ENCODE measurements around the gene DCLK1. TPM values are rescaled to one million over a fixed set of nuclear protein-coding genes. Genes with fewer than 3 reads are reported as not detected.
"Not testable (repeated sequence)": the region's sequence is repeated elsewhere in the genome, so short reads cannot be mapped to it uniquely, and the experiment has no call there.

DCLK1 gene
- total RNA-seq, 1 donor from 2014 or later: 7.9 TPM

DNA sequence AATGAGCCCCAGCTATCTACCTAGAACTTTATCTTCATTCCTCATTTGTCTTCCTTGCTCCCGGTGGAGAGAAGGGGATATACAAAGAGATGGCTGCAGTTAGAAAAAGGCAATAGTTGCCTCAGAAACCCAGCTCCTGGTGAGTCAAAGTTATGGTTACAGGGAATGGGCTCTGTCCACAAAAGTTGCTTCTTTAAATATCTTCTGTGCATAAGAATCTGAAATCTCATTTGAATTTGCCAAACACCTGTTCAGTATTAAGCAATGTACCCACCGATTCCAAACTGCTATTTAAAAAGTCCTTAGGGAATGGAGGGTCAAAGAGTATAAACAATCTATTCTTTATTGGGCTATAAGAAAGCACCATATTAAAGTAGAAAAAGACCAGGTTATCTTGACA is 48.4 kb downstream of the DCLK1 start:
- TF ChIP-seq, protein P1, sequence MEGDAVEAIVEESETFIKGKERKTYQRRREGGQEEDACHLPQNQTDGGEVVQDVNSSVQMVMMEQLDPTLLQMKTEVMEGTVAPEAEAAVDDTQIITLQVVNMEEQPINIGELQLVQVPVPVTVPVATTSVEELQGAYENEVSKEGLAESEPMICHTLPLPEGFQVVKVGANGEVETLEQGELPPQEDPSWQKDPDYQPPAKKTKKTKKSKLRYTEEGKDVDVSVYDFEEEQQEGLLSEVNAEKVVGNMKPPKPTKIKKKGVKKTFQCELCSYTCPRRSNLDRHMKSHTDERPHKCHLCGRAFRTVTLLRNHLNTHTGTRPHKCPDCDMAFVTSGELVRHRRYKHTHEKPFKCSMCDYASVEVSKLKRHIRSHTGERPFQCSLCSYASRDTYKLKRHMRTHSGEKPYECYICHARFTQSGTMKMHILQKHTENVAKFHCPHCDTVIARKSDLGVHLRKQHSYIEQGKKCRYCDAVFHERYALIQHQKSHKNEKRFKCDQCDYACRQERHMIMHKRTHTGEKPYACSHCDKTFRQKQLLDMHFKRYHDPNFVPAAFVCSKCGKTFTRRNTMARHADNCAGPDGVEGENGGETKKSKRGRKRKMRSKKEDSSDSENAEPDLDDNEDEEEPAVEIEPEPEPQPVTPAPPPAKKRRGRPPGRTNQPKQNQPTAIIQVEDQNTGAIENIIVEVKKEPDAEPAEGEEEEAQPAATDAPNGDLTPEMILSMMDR (IDR thresholded peaks at IDR 0.05): no peak
- Mint-ChIP-seq H3K4me3 (ENCODE audit: unreplicated experiment) (no peak overlapping the region), H3K9me3 (ENCODE audit: low read depth) (peaks cover 4% of the 10 kb centered on the region), H3K36me3 (ENCODE audit: low read depth) (peaks cover 2% of the 10 kb centered on the region), H3K27me3 (ENCODE audit: low read depth) (peaks cover 26% of the 10 kb centered on the region), H3K27ac (ENCODE audit: unreplicated experiment) (no peak overlapping the region), H3K4me1 (ENCODE audit: low read depth) (no peaks in the 10 kb centered on the region)
- DNase-seq (ENCODE audit: low spot score): no peak

DNA sequence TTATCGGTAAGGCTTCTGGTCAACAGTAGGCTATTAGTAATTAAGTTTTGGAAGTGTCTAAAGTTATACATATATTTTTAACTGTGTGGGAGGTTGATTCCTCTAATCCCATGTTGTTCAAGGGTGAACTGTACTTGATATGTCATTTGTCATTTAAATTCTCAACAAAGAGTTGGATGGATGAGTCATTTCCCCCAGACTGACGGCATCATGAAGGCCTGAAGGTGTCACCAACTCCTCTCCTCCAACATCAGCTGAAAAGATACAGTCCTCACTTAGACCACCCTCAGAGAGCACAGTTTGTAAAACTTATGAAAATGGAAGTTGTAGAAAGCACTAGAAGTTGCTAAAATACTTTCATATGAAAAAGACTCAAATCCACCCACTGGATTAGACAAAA is 48.8 kb downstream of the DCLK1 start:
- Mint-ChIP-seq H3K9me3 (ENCODE audit: low read depth) (peaks cover 4% of the 10 kb centered on the region), H3K27me3 (ENCODE audit: low read depth) (peaks cover 22% of the 10 kb centered on the region), H3K4me3 (ENCODE audit: unreplicated experiment) (no peak overlapping the region), H3K4me1 (ENCODE audit: low read depth) (no peaks in the 10 kb centered on the region), H3K36me3 (ENCODE audit: low read depth) (peaks cover 2% of the 10 kb centered on the region), H3K27ac (ENCODE audit: unreplicated experiment) (no peak overlapping the region)
- TF ChIP-seq, protein P1 (IDR thresholded peaks at IDR 0.05): no peak
- no peak for DNase-seq (ENCODE audit: low spot score)

DNA sequence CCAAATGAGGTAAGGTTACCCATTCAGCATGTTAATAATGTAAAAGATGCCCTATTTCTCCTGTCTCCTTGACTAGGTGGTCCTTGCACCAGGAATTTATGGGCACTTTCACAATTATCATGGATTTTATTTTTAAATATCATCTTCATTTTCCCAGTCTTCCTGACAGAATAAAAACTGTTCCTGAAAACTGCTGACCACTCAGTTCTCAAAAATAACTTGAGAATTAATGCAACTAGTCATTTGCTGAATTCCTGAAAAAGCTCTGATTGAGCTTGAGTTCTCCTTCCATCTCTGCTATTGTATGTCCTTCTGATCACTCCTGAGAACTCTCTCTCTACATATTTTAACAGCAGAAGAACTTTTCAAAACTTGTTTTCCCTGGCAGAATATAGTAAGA is 55.0 kb downstream of the DCLK1 start:
- TF ChIP-seq, protein P1 (IDR thresholded peaks at IDR 0.05): no peak
- Mint-ChIP-seq H3K36me3 (ENCODE audit: low read depth) (peaks cover 2% of the 10 kb centered on the region), H3K27ac (ENCODE audit: unreplicated experiment) (no peak overlapping the region), H3K4me1 (ENCODE audit: low read depth) (no peaks in the 10 kb centered on the region), H3K27me3 (ENCODE audit: low read depth) (peaks cover 15% of the 10 kb centered on the region), H3K9me3 (ENCODE audit: low read depth) (peaks cover 4% of the 10 kb centered on the region), H3K4me3 (ENCODE audit: unreplicated experiment) (no peak overlapping the region)
- DNase-seq (ENCODE audit: low spot score): no peak

DNA sequence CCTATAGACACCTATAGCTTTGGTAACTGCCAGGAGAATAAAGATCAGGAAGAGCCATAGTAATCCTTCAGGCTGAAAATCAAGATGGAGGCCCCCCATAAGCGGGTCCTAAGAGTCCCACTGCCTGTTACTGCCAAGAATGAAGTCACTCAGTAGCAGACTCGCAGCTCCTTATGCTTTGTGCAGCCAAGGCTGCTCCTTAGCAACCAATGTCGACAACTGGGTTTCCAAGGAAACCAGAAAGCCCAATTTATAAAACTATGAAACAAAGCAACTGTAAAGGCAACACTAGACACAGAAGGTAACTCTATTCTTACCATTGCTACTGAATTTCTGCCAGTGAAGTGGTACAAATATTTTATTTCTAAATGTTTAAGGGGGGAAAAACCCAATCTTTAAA is 56.5 kb downstream of the DCLK1 start:
- no peaks in the 10 kb centered on the region for H3K4me1 Mint-ChIP-seq (ENCODE audit: low read depth)
- H3K27me3 Mint-ChIP-seq (ENCODE audit: low read depth): peaks cover 15% of the 10 kb centered on the region
- H3K4me3 Mint-ChIP-seq (ENCODE audit: unreplicated experiment): no peak overlapping the region
- DNase-seq (ENCODE audit: low spot score): no peak
- H3K9me3 Mint-ChIP-seq (ENCODE audit: low read depth): peaks cover 4% of the 10 kb centered on the region
- TF ChIP-seq, protein P1 (IDR thresholded peaks at IDR 0.05): no peak
- no peak overlapping the region for H3K27ac Mint-ChIP-seq (ENCODE audit: unreplicated experiment)
- no peaks in the 10 kb centered on the region for H3K36me3 Mint-ChIP-seq (ENCODE audit: low read depth)

DNA sequence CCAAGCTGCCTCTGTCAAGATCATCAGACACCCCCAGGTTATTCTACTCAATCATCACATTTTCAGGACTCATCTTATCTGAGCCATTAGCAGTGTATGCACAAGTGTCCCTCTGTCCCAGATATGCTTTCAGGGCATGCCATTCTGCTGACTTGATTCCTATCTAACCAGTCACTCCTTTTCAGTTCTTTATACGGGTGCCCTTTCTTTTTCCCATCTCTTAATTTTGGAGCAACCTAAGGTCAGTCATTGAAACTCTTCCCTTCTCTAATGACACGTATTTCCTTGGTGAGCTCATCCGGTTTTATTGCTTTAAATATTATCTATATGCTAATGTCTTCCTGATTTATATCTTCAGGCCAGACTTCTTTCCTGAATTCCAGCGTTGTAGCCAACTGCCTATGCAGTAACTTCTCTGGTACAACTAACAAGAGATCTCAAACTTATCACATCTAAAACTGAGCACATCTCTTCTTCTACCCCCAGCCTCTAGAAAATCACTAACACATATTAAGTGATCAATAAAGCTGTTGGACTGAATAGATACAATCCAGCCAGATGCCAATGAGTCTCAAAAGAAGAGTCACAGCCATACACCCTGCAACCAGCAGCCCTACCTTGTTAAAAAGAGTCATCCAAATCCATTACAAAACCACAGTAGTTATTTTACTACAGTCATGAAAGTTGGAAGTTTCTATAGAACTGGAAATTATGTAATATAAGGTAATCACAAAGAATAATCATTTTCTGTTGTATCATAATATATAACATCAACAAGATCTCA is 58.8 kb downstream of the DCLK1 start:
- TF ChIP-seq, protein P1 (IDR thresholded peaks at IDR 0.05): no peak
- Mint-ChIP-seq H3K4me1 (ENCODE audit: low read depth) (no peaks in the 10 kb centered on the region), H3K4me3 (ENCODE audit: unreplicated experiment) (no peak overlapping the region), H3K36me3 (ENCODE audit: low read depth) (no peaks in the 10 kb centered on the region), H3K9me3 (ENCODE audit: low read depth) (no peaks in the 10 kb centered on the region), H3K27me3 (ENCODE audit: low read depth) (peaks cover 19% of the 10 kb centered on the region), H3K27ac (ENCODE audit: unreplicated experiment) (no peak overlapping the region)
- no peak for DNase-seq (ENCODE audit: low spot score)

DNA sequence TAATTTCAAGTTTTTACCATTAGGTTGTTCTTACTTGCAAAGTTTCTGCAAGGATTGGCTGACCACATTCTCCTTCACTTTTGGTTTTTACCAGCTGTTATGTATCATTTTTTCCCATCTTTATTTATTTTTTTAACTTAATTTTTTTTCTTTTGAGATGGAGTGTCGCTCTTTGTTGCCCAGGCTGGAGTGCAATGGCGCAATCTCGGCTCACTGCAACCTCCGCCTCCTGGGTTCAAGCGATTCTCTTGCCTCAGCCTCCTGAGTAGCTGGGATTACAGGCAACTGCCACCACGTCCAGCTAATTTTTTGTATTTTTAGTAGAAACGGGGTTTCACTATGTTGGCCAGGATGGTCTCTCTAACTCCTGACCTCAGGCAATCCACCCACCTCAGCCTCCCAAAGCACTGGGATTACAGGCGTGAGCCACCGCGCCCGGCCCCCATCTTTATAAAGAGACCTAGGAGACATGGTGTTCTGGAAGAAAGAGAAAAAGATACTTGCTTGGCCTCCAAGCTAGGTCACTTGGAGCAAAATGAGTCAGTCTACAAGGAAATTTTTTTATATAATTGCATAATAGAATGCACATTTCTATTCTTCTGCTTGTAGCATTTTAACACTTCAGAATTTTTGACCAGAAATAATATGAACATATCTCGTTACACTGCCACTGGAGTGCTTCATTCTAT is 60.5 kb downstream of the DCLK1 start:
- H3K9me3 Mint-ChIP-seq (ENCODE audit: low read depth); H3K4me1 Mint-ChIP-seq (ENCODE audit: low read depth): not testable (repeated sequence)

More for the DNA sequence above, 60.5 kb downstream of the DCLK1 start:
- H3K27me3 Mint-ChIP-seq (ENCODE audit: low read depth): peaks cover 14% of the 10 kb centered on the region
- H3K36me3 Mint-ChIP-seq (ENCODE audit: low read depth); DNase-seq (ENCODE audit: low spot score); H3K4me3 Mint-ChIP-seq (ENCODE audit: unreplicated experiment); H3K27ac Mint-ChIP-seq (ENCODE audit: unreplicated experiment): not testable (repeated sequence)
